GM18861 (cell line): Measurements from ENCODE around the gene AKT3.
"Not testable (repeated sequence)": the region's sequence is repeated elsewhere in the genome, so short reads cannot be mapped to it uniquely, and the experiment has no call there.

ENCODE experiments used
- ATAC-seq: cut with Tn5 transposase; IDR thresholded peaks from one replicate; pipeline ENCODE4 v1.9.1; 2021; ENCODE audit not compliant: unreplicated experiment

The AKT3 gene

GRCh38 chr1:243850202-243850451 lies at the start of gene AKT3:
Gene AKT3 (minus strand): TSS chr1:243850243. CDS start chr1:243843170, 7,073 bp downstream.
- ATAC-seq = peak; percentile 57

GRCh38 chr1:243898278-243898677 lies 48.2 kb upstream of the AKT3 start:
- ATAC-seq = no peak

- ATAC-seq = no peak
Measured at GRCh38 chr1:243896313-243896712, 46.3 kb upstream of the AKT3 start.

- no peak for ATAC-seq
Measured at GRCh38 chr1:243892456-243892855, 42.4 kb upstream of the AKT3 start.

- ATAC-seq = no peak
Measured at GRCh38 chr1:243890576-243890975, 40.5 kb upstream of the AKT3 start.

GRCh38 chr1:243885806-243886205 lies 35.8 kb upstream of the AKT3 start:
- ATAC-seq = no peak

- no peak for ATAC-seq
Measured at GRCh38 chr1:243884603-243885002, 34.6 kb upstream of the AKT3 start.

- ATAC-seq = no peak
Measured at GRCh38 chr1:243883551-243883950, 33.5 kb upstream of the AKT3 start.

- ATAC-seq = no peak
Measured at GRCh38 chr1:243882276-243882675, 32.2 kb upstream of the AKT3 start.

- not testable (repeated sequence) for ATAC-seq
Measured at GRCh38 chr1:243877058-243877457, 27.0 kb upstream of the AKT3 start.

GRCh38 chr1:243855616-243856318 lies 5.7 kb upstream of the AKT3 start:
- ATAC-seq = no peak

GRCh38 chr1:243851765-243852164 lies 1.7 kb upstream of the AKT3 start:
- no peak for ATAC-seq

GRCh38 chr1:243851257-243851756 lies 1.3 kb upstream of the AKT3 start:
- no peak for ATAC-seq

- peak; percentile 38 for ATAC-seq
Measured at GRCh38 chr1:243850452-243851256, 611 bp upstream of the AKT3 start.

- ATAC-seq = no peak
Measured at GRCh38 chr1:243849421-243850201, 432 bp downstream of the AKT3 start.

GRCh38 chr1:243848858-243849420 lies 1.1 kb downstream of the AKT3 start:
- ATAC-seq = no peak

GRCh38 chr1:243848165-243848857 lies 1.7 kb downstream of the AKT3 start:
- no peak for ATAC-seq

GRCh38 chr1:243846761-243847160 lies 3.3 kb downstream of the AKT3 start:
- no peak for ATAC-seq

- ATAC-seq = no peak
Measured at GRCh38 chr1:243845888-243846287, 4.2 kb downstream of the AKT3 start.

- ATAC-seq = no peak
Measured at GRCh38 chr1:243844186-243844585, 5.9 kb downstream of the AKT3 start.
